Measurements from ENCODE around the gene MAP3K21.

The MAP3K21 gene

DNA sequence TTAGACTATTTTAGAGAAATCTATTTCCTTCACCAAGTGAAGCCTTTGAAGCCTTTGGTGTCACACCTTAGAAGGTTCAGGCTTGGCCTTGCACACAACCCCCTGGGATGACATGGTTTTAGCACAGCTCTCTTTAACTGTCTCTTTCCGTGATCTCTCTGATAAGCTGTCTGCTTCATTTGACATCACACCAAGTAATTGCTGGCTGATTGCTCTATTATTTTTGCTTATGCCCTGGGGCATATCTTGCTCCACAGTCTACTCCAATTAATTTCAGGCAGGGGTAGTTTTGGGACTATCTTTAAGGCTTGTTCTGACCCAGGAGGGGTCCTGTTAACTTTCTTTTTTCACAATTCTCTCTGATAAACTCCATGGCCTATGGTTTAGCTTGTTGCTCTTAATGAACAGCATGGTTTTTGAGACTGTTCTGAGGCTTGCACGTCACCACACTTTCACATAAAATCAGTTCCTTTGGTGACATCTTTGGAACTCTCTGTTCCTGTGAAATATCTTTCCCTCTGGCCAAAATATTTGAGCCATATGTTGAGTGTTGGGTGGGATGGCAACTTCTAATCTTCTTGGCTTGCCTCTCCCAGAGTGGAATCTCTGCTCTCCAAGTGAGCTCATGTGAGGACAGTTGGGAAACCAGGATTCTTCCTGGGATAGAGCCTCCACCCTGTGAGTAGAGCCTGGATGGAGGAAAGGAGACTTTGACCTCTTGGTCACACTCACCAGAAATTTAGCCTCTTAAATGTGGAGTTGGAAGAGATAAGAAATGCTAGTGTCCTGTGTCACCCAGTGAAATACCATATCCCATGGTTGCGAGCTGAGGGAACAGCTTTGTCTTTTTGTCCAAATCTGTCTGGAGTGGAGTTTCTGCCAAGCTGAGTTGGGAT lies 63.6 kb downstream of the MAP3K21 start:
- no peak for DNase-seq

DNA sequence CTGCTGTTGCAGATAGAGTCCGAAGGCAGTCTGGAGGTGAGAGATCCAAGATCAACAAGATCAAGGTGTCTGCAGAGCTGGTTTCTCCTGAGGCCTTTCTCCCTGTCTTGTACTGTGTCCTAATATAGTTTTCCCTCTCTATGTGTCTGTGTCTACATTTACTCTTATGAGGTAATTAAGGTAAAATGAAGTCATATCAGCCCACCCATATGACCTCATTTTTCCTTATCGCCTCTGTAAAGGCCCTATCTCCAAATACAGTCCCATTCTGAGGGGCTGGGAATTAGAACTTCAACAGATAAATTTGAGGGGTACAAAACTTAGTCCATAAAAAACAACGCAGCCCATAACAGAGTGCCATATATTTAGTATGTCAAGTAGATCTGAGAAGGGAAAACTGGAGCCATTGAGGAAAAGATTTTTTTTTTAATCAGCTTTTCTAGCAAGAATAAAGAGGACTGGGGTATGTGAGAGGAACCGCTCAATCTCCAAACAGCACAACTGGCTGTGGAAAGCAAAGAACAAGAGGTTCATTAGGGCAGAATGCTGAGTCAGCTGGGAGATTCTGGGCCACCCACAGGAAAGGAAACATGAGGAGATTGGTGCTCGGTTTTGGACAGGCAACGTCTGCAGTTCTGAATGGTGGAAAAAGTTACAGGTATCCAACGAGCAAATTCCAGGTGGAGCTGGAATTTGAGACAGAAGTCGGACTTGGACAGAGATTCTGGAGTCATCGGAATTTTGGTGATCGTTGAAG lies 65.7 kb downstream of the MAP3K21 start:
- no peak for DNase-seq

DNA sequence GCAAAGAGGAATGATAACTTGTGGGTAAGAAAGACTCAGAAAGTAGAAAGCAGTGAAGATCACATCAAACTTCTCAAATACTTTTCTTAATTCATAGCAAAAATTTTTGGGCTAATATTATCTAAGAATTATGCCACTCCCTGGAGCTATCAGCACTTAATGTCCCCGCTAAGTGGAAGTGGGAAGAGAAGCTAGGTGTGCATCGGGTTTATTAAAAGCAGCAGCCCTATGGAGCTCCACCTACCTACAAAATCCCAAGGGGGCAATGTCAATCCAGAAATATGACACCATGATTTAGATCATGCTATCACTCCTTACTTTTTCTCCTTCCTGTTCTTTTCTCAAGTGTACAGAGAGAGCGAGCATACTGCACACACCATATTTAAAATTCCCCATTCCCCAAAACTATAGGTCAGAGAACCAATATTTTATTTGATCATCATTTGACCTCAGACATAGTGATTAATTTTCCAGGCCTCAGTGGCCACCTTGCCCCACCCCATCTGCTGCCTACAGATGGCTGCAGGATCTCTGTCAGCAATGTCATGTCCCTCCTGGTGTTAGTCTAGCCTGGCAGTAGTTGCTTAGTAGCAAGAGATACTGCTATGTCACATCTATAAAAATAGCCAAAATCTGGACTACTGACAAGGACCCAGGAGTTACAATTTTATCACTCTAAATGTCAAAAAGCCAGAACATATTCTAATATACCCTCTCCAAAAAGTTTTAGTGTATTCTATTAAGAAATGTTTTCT lies 66.6 kb downstream of the MAP3K21 start:
- no peak for DNase-seq

DNA sequence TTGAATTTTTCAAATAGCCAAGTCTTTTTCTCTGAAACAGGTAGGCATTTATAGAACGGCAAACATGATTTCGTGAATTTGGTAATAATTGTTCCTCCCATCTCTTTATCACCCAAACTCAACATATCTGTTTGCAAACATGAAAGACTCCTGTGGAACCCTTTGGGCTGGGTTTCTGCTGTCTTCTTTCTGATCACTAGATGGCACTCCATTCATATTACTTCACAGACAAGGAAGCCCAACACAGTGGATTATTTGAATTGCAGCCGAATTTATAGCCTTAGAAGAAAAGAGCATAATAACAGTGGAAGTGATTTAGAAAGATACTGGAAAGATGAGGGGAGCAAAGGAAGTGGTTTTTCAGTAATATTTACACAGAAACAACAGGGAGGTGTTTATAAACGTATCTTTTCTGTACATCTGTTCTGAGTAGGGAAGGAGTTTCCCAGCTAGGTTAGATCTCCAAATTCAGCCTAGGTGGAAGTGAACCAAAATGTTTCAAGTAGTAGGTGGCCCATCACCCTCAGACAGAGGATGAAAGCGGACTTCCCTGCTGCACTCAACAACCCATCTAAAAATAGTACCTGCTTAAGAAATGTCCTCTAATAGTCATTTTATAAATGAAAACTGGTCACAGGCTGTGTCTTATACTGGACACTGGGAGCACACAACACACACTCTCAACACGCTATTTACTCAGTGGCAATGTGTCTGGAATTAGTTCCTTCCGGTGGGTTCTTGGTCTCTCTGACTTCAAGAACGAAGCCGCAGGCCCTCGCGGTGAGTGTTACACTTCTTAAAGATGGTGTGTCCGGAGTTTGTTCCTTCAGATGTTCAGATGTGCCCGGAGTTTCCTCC lies 67.6 kb downstream of the MAP3K21 start:
- no peak for DNase-seq

DNA sequence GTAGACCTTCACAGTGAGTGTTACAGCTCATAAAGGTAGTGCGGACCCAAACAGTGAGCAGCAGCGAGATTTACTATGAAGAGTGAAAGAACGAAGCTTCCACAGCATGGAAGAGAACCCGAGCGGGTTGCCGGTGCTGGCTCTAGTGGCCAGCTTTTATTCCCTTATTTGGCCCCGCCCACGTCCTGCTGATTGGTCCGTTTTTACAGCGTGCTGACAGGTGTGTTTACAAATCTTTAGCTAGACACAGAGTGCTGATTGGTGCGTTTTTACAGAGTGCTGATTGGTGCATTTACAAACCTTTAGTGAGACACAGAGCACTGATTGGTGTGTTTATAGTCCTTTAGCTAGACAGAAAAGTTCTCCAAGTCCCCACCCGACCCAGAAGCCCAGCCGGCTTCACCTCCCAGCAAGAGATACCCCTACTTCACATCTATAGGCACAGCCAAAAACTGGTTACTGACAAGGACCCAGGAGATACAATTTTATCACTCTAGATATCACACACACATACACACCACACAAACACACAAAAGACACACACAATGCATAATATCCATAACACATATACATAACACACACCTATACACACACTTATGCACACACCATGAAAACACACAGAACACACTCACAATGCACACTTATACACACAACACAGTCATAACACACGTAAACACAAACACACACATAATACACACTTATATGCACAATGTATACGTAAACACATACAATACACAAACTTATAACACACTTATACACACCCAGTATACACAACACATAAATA lies 68.5 kb downstream of the MAP3K21 start:
- DNase-seq = no peak

DNA sequence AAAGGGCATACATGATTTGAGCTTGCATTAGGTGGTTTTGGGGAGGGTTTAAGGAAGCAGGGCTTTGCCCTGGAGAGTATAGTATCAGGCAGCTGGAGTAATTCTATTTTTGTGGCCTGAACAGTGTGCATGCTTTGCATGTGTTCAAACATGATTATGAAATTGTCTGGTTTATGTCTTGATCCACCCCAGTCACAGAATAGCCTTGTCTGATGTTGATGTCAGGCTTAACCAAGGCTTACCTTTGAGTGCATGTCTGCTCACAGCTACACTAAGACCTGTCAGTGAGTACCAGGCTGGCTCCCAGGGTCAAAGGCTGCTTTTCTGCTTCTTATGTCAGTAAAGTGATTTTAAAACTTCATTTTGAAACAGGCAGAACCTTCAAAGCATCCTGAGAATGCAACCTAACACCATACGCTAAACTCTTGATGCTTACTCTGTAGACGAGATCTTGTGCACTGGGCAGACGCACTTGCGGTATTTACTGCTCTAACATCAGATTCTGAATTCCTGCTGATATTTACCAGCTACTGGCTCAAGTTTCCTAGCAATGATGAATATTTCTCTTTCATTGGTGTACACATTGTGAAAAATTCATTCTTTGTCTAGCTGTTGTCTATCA lies 78.9 kb downstream of the MAP3K21 start:
- DNase-seq = no peak

DNA sequence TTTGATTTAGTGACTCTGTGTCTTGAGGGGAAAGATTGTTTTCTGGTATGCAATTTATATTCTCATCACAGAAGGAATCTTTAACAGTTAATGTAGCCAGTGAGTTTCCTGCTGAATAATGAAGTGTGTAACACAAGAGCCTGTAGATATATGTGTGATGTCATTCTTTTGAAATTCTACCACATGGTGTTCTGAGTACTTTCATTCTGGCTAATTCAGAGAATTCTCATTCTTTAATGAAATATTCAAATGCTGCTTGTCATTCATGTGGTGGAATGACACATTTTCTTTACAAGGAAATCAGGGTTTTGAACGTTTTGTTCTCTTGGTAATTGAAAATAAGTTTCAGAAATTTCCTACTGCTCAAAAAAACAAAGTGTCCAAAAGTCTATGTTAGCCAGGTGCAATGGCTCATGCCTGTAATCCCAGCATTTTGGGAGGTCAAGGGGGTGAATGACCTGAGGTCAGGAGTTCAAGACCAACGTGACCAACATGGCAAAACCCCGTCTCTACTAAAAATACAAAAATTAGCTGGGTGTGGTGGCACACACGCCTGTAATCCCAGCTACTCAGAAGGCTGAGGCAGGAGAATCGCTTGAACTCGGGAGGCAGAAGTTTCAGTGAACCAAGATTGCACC lies 79.6 kb downstream of the MAP3K21 start:
- no peak for DNase-seq

DNA sequence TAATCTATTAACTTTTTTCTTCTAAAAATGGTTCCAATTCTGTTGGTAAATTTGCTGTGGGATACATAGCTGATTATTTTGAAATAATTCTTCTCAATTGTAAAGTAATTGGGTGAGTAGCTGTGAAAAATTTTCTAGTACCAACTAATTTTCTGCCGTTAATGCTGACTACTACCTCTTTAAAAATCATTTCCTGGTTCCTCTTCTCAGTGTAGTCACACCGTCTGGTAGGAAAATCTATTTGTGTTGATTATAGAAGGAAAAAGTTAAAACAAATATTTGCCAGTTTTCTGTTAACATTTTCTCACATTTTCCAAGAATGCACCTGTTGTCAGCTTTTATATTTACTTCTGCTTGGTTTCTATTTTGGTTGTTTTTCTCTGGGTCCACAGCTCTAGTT lies 82.0 kb downstream of the MAP3K21 start:
- no peak for DNase-seq

DNA sequence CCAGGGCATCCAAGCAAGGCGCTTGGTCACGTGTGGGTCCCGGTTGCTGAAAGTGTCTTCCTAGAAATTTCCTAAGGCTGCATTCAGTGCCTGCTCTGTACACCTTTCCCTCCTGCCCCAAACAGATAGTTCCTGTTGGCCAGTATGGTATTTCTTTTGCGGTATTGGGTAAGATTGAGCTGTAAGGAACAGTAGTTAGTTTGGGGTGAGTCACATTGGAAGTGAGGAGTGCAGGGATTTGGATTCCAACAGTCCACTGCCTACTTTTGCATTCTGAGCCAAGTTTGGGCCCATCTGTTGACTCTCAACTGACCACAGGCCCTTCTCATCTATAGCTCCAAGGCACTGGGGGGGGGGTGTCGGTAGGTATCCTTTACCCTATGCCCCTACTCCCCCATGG lies 83.4 kb downstream of the MAP3K21 start:
- no peak for DNase-seq

DNA sequence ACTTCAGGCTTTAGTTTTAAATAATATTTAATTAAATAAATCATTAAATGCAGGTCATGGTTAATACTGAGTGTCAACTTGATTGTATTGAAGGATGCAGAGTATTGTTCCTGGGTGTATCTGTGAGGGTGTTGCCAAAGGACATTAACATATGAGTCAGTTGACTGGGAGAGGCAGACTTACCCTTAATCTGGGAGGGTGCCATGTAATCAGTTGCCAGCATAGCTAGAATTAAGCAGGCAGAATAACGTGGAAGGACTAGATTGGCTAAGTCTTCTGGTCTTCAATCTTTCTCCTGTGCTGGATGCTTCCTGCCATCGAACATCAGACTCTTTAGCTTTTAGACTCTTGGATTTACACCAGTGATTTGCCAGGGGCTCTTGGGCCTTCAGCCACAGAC lies 85.3 kb downstream of the MAP3K21 start:
- no peak for DNase-seq

DNA sequence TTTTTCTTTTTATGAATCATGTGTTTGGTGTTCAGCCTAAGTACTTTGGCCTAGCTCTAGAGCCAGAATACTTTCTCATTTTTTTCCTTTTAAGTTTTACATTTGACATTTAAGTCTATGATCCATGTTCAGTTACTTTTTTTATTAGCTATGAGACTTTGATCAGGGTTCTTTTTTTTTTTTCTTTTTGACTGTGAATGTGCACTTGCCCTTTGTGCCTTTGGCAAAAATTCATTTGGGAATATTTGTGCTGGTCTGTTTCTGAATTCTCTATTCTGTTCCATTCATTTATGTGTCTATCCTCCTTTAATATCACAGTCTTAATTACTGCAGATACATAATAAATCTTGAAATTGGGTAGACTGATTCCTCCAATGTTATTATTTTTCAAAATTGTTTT lies 93.8 kb downstream of the MAP3K21 start:
- DNase-seq = no peak

DNA sequence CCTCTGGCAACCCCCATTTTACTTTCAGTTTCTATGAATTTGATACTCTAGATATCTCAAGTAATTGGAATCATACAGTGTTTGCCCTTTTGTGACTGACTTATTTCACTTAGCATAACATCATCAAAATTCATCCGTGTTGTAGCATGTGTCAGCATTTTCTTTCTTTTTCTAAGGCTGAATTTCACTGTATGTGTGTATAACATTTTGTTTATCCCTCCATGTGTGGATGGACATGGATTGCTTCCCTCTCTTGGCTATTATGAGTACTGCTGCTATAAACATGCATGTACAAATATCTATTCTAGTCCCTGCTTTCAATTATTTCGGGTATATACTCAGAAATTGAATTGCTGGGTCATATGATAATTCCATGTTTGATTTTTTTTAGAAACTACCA lies 97.3 kb downstream of the MAP3K21 start:
- no peak for DNase-seq

DNA sequence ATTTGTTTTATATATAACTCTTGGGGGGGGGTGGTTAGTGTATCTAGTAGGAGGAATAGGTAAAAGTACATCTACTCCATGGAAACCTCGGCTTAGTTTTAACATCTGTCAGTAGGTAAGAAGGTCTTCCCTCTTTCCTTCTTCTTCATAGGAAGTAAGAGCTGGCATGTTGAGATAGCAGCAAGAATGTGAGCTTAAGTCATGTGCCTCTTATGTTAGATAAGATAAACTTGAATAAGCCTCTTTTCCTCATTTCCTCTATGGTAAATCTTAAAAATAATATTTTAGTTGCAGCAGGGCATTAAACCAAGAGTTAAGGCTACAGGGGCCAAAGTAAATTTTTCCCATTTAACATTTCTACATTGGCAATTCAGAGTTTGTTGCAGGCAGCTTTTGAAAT lies 100.4 kb downstream of the MAP3K21 start:
- DNase-seq = no peak

DNA sequence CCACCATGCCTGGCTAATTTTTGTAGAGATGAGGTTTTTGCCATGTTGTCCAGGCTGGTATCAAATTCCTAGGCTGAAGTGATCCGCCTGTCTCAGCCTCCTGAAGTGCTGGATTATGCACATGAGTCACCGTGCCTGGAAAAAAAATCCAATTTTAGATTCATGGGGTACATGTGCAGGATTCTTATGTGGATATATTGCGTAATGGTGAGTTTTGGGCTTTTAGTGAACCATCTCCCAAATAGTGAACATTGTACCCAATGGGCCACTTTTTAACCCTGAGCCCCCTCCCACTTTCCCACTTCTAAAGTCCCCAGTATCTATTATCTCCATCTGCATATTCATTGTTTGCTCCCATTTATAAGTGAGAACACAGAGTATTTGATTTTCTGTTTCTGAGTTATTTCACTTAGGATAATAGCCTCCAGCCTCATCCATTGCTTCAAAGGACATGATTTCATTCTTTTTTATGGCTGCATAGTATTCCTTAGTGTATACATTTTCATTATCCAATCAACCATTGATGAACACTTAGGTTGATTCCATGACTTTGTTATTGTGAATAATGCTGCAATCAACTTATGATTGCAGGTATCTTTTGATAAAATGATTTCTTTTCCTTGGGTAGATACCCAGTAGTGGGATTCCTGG lies 104.4 kb downstream of the MAP3K21 start:
- DNase-seq = no peak

DNA sequence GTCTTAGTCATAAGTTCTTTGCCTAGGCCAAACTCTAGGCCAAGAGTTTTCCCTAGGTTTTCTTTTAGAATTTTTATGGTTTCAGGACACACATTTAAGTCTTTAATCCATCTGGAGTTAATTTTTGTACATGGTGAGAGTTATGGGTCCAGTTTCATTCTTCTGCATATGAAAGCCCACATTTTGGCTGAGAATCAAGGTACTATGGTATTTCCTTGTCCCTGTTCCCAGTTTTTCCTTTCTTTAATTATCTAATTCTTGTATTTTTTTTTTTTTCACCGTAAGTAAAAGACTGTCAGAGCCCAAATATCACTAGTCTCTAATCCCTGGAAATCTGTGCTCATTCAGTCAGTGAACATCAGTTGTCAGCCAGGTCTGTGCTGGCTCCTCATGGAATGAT lies 105.4 kb downstream of the MAP3K21 start:
- DNase-seq = no peak

DNA sequence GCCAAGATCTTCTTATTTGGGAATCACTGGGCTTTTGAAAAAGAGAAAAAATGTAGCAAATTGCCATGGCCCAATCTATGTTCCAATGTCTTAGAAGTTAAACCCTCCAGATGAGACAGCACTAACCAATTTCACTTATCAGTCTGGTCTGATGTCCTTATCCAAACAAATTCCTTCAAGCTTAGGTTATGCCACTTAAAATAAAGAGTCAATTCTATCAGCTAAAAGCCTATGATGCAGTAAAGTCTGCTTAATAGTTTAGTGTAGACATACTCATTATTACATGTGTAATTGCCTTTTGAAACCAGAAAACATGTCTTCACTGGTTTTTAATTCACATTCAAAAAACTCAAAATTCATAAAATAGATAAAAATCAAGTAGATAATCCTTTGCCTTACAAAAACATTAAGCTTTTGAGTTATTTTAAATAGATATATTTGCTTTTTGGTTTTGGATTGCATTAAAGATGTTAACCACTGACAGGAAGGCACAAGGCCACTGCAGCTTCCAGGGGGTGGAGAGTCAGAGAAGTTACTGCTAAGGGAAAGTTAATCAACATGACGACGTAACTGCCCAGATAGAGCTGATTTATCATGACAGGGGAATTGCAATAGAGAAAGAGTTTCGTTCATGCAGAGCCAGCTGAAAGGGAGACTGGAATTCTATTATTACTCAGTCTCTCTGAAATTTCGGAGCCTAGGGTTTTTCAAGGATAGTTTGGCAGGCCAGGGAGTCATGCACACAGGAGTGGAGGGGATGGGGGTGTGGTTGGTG lies 106.1 kb downstream of the MAP3K21 start:
- DNase-seq = no peak

All from activated T-cell treated with anti-CD3 and anti-CD28 coated beads for 4 hours (primary cell).